ENCODE results near the gene PI4K2A. TPM values are rescaled to one million over a fixed set of nuclear protein-coding genes. Genes with fewer than 3 reads are reported as not detected.

The PI4K2A gene
- polyA plus RNA-seq, 2 donors, result 11.5 to 19.9 TPM

DNA sequence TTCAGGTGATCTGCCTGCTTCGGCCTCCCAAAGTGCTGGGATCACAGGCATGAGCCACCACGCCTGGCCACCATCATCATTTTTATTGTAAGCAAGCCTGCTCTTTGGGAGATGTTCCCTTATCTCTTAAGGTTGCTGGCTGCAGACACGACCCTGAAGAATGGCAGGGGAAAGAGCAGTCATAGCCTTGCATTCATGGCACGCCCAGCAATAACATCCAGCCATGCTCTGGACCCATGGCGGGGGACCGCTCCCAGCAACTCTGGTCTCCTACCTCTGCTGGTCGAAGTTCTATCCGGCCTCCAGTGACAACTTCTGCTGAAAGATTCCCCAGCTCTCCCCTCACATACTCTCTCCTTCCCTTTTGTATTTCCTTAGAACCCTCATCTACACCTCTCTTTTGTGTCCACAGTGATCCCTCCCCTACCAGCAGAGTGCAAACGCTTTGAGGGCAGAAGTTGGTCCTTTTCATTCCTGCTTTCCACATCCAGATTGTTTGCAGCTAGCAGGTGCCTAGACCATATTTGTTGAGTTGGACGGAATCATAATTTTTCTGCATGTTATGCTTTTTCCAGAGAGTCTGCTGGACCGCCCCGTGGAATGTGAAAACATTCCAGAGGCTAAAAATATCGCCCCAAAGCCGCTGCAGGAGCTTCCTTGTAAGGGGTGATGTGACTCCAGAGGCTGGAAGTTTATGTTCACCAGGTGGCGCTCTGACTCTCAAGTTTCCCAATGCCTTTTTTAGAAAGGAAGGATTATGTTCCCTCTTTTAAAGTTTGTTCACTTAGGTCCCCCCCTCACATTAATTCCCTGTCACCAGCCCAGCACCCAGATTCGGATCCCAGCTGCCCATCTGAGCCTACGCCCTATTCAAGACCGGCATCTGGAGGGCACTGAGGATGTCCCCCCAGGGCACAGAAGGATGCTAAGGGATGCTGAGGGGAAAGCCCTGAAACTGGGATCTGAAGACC lies 68.8 kb downstream of the PI4K2A start:
- 35 to 37% methylated on average over 18 of the region's 18 CpGs for WGBS, 2 donors
- H3K27me3 ChIP-seq (ENCODE audit: control insufficient read depth in 1 of 2, insufficient read depth in 2 of 2, low read length in 2 of 2), result no peaks in the 10 kb centered on the region

GRCh38 chr10:97711640-97712572 lies 71.4 kb downstream of the PI4K2A start:
- Histone ChIP-seq H3K9me3 (ENCODE audit: control insufficient read depth in 2 of 2, insufficient read depth in 1 of 2, low read depth in 1 of 2, low read length in 1 of 2) (no peaks in the 10 kb centered on the region), H3K27ac (ENCODE audit: low read depth in 2 of 2, low read length in 1 of 2) (peak overlapping the region; percentile 27 to 94)

More for the DNA sequence above, 68.8 kb downstream of the PI4K2A start:
- H3K4me1 ChIP-seq (ENCODE audit: control insufficient read depth in 2 of 2, insufficient read depth in 2 of 2, low read length in 1 of 2), result peaks cover 0 to 2% of the 10 kb centered on the region in 2 donors
- H3K4me3 ChIP-seq (ENCODE audit: low read depth in 1 of 2, low read length in 2 of 2), result no peak overlapping the region
- no peaks in the 10 kb centered on the region for H3K36me3 ChIP-seq (ENCODE audit: control insufficient read depth in 2 of 2, insufficient read depth in 2 of 2, low read length in 1 of 2)
- H3K9me3 ChIP-seq (ENCODE audit: control insufficient read depth in 2 of 2, insufficient read depth in 1 of 2, low read depth in 1 of 2, low read length in 1 of 2), result no peaks in the 10 kb centered on the region
- peak overlapping the region; percentile 63 to 70 for H3K27ac ChIP-seq (ENCODE audit: low read depth in 2 of 2, low read length in 1 of 2)

DNA sequence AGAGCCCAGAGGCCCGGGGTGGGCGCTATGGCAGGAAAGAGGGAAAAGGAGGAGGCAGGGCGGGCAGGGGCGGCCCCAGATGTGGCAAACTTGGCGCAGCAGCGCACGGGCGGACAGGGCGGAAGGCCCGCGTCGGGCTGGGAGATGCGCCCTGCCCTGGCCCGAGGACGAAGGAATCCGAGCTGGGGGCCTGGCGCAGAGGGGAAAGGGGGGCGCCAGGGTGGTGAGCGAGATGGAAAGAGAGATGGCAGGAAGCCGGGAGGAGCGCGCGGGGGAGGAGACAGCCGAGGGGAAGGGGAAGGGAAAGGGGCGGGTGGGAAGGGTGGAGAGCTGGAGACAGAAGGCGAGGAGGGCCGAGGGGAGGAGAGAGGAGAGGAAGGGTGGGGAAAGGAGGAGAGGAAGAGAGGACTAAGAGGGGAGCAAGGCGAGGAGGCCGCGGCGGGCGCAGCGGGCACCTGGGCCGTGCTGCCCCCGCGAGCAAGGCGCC lies 72.9 kb downstream of the PI4K2A start, which contains the start of gene MARVELD1:
TSS of gene MARVELD1 (plus strand) at position 392 of the 487 bp plus-strand sequence. CDS start 147 bp downstream, outside the sequence.
- peak within 1 kb of the TSS; percentile 52 to 62 for H3K4me3 ChIP-seq (ENCODE audit: low read depth in 1 of 2, low read length in 2 of 2)
- H3K27ac ChIP-seq (ENCODE audit: low read depth in 2 of 2, low read length in 1 of 2), result peak within 1 kb of the TSS; percentile 94 to 98
- H3K9me3 ChIP-seq (ENCODE audit: control insufficient read depth in 2 of 2, insufficient read depth in 1 of 2, low read depth in 1 of 2, low read length in 1 of 2), result no peaks in the 10 kb centered on the region
- H3K4me1 ChIP-seq (ENCODE audit: control insufficient read depth in 2 of 2, insufficient read depth in 2 of 2, low read length in 1 of 2), result peaks cover 2 to 14% of the 10 kb centered on the region in 2 donors
- H3K36me3 ChIP-seq (ENCODE audit: control insufficient read depth in 2 of 2, insufficient read depth in 2 of 2, low read length in 1 of 2), result no peaks in the 10 kb centered on the region
- 2 to 3% methylated on average over 24 to 37 of the region's 37 CpGs for WGBS, 2 donors
- H3K27me3 ChIP-seq (ENCODE audit: control insufficient read depth in 1 of 2, insufficient read depth in 2 of 2, low read length in 2 of 2), result no peaks in the 10 kb centered on the region

More at GRCh38 chr10:97711640-97712572, 71.4 kb downstream of the PI4K2A start:
- Histone ChIP-seq H3K36me3 (ENCODE audit: control insufficient read depth in 2 of 2, insufficient read depth in 2 of 2, low read length in 1 of 2) (no peaks in the 10 kb centered on the region), H3K27me3 (ENCODE audit: control insufficient read depth in 1 of 2, insufficient read depth in 2 of 2, low read length in 2 of 2) (no peaks in the 10 kb centered on the region), H3K4me1 (ENCODE audit: control insufficient read depth in 2 of 2, insufficient read depth in 2 of 2, low read length in 1 of 2) (peaks cover 0 to 6% of the 10 kb centered on the region in 2 donors), H3K4me3 (ENCODE audit: low read depth in 1 of 2, low read length in 2 of 2) (no peak overlapping the region)
- WGBS, 2 donors, result 81 to 83% methylated on average over 9 of the region's 9 CpGs

DNA sequence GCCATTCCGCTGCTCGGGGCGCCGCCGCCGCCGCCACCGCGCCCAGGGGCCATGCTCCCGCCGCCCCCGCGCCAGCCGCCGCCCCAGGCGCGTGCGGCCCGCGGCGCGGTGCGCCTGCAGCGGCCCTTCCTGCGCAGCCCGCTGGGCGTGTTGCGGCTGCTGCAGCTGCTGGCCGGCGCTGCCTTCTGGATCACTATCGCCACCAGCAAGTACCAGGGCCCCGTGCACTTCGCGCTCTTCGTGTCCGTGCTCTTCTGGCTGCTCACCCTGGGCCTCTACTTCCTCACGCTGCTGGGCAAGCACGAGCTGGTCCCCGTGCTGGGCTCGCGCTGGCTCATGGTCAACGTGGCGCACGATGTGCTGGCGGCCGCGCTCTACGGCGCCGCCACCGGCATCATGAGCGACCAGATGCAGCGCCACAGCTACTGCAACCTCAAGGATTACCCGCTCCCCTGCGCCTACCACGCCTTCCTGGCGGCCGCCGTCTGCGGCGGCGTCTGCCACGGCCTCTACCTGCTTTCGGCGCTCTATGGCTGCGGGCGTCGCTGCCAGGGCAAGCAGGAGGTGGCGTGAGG lies 73.4 kb downstream of the PI4K2A start:
- H3K27ac ChIP-seq (ENCODE audit: low read depth in 2 of 2, low read length in 1 of 2), result peak overlapping the region; percentile 94 to 98
- no peaks in the 10 kb centered on the region for H3K27me3 ChIP-seq (ENCODE audit: control insufficient read depth in 1 of 2, insufficient read depth in 2 of 2, low read length in 2 of 2)
- H3K36me3 ChIP-seq (ENCODE audit: control insufficient read depth in 2 of 2, insufficient read depth in 2 of 2, low read length in 1 of 2), result no peaks in the 10 kb centered on the region
- H3K9me3 ChIP-seq (ENCODE audit: control insufficient read depth in 2 of 2, insufficient read depth in 1 of 2, low read depth in 1 of 2, low read length in 1 of 2), result no peaks in the 10 kb centered on the region
- H3K4me3 ChIP-seq (ENCODE audit: low read depth in 1 of 2, low read length in 2 of 2), result peak overlapping the region; percentile 52 to 62
- peaks cover 2 to 18% of the 10 kb centered on the region in 2 donors for H3K4me1 ChIP-seq (ENCODE audit: control insufficient read depth in 2 of 2, insufficient read depth in 2 of 2, low read length in 1 of 2)
- WGBS, 2 donors, result 0% methylated on average over 38 to 69 of the region's 69 CpGs

DNA sequence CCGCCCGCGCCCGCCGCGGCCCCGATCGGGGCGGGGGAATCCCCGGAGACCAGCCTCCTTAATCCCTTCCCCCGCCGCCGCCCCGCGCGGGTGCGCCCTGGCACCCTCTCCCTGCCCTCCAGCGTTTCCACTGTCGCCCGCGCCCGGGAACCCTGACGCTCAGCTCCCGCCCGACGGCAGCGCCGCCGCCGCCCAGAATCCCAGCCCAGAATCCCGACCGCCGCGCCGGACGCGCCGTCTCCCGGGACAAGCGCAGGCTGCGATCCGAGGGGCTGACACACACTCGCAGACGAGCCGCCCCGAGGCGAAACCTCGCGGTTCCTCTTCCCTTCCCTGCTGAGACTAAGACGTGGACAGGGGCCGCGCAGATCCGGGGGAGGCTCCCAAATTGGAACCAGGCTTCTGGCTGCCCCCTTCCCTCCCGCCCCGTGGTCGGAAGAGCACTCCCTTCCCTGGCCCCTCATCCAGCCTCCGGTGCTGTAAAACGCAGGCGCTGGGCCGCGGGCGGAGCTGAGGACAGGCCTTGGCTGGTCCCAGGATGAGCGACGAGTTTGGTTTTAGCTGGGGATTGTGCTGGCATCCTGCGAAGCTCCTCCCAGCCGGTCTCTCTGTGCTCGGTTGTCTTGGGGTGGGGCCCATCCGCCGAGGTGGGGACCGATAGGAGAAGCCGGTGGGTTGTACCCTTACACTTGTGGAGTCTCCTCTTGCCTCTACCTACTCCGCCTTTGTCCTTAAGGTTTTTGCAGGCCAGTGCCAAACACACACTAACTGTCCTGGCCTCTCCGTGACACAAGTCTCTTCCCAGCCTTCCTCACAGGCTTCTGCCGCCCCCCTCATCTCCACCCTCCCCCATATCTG lies 74.2 kb downstream of the PI4K2A start:
- 3% methylated on average over 71 to 74 of the region's 74 CpGs for WGBS, 2 donors
- H3K4me3 ChIP-seq (ENCODE audit: low read depth in 1 of 2, low read length in 2 of 2), result peak overlapping the region; percentile 52 to 62
- H3K9me3 ChIP-seq (ENCODE audit: control insufficient read depth in 2 of 2, insufficient read depth in 1 of 2, low read depth in 1 of 2, low read length in 1 of 2), result no peaks in the 10 kb centered on the region
- H3K27me3 ChIP-seq (ENCODE audit: control insufficient read depth in 1 of 2, insufficient read depth in 2 of 2, low read length in 2 of 2), result no peaks in the 10 kb centered on the region
- H3K4me1 ChIP-seq (ENCODE audit: control insufficient read depth in 2 of 2, insufficient read depth in 2 of 2, low read length in 1 of 2), result peaks cover 2 to 18% of the 10 kb centered on the region in 2 donors
- H3K27ac ChIP-seq (ENCODE audit: low read depth in 2 of 2, low read length in 1 of 2), result peak overlapping the region; percentile 94 to 98
- H3K36me3 ChIP-seq (ENCODE audit: control insufficient read depth in 2 of 2, insufficient read depth in 2 of 2, low read length in 1 of 2), result no peaks in the 10 kb centered on the region

DNA sequence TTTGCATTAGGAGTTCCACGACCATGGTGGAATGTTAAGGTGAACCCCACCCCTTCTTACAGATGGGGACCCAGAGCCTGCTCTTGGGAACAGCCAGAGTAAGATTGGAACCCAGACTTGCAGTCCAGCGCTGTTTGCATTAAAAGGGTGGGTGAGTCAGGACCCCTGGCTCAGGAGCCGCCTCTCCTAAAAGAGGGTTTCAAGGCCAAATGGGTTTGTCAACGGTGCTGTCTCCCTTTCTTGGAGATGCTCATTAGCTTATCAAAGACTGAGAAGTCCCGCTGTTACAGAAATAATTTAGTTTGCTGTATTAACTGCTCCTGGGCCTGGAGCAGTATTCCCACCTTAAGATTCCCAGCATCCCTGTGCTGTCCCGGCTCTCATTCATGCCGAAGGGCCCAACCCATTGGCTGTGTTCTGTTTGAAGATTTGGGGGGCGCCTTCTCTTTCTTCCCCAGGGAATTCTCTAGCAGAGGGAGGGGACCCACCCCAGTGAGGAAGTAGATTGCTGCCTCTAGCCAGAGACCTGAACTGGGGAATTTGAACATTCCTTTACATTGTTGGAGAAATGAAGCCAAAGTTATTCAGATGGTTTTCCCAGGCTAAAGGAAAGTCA lies 74.9 kb downstream of the PI4K2A start:
- Histone ChIP-seq H3K27me3 (ENCODE audit: control insufficient read depth in 1 of 2, insufficient read depth in 2 of 2, low read length in 2 of 2) (no peaks in the 10 kb centered on the region), H3K4me1 (ENCODE audit: control insufficient read depth in 2 of 2, insufficient read depth in 2 of 2, low read length in 1 of 2) (peaks cover 2 to 18% of the 10 kb centered on the region in 2 donors), H3K27ac (ENCODE audit: low read depth in 2 of 2, low read length in 1 of 2) (peak overlapping the region; percentile 94 to 98), H3K36me3 (ENCODE audit: control insufficient read depth in 2 of 2, insufficient read depth in 2 of 2, low read length in 1 of 2) (no peaks in the 10 kb centered on the region), H3K4me3 (ENCODE audit: low read depth in 1 of 2, low read length in 2 of 2) (peak overlapping the region; percentile 52 to 62), H3K9me3 (ENCODE audit: control insufficient read depth in 2 of 2, insufficient read depth in 1 of 2, low read depth in 1 of 2, low read length in 1 of 2) (no peaks in the 10 kb centered on the region)
- WGBS, 2 donors, result 37 to 59% methylated on average over 8 of the region's 8 CpGs

DNA sequence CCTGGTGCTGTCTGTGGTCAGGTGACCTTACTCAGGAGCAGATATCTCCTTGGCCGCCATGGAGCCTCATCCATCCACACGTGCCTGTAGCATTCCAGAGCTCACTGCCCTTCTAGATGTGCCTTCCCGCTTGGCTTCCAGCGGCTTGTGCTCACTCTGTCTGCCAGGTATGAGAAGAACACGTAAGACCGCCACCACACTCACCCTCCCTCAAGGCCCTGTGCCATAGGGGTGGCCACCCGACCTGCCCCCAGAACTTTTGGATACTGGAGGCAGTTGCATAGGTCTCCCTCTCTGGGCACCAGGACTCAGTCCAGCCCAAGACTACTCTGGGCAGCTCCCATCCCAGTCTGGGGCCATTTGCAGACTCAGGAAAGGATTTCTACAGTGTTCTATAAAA lies 77.2 kb downstream of the PI4K2A start:
- Histone ChIP-seq H3K27ac (ENCODE audit: low read depth in 2 of 2, low read length in 1 of 2) (peak overlapping the region in 1 of 2 donors; percentile 84), H3K36me3 (ENCODE audit: control insufficient read depth in 2 of 2, insufficient read depth in 2 of 2, low read length in 1 of 2) (no peaks in the 10 kb centered on the region), H3K27me3 (ENCODE audit: control insufficient read depth in 1 of 2, insufficient read depth in 2 of 2, low read length in 2 of 2) (no peaks in the 10 kb centered on the region), H3K9me3 (ENCODE audit: control insufficient read depth in 2 of 2, insufficient read depth in 1 of 2, low read depth in 1 of 2, low read length in 1 of 2) (no peaks in the 10 kb centered on the region), H3K4me1 (ENCODE audit: control insufficient read depth in 2 of 2, insufficient read depth in 2 of 2, low read length in 1 of 2) (peaks cover 2 to 18% of the 10 kb centered on the region in 2 donors), H3K4me3 (ENCODE audit: low read depth in 1 of 2, low read length in 2 of 2) (no peak overlapping the region)
- WGBS, 2 donors, result 87% methylated on average over 7 of the region's 7 CpGs

GRCh38 chr10:97718178-97718577 lies 77.7 kb downstream of the PI4K2A start:
- H3K4me3 ChIP-seq (ENCODE audit: low read depth in 1 of 2, low read length in 2 of 2), result no peak overlapping the region
- no peaks in the 10 kb centered on the region for H3K9me3 ChIP-seq (ENCODE audit: control insufficient read depth in 2 of 2, insufficient read depth in 1 of 2, low read depth in 1 of 2, low read length in 1 of 2)
- H3K36me3 ChIP-seq (ENCODE audit: control insufficient read depth in 2 of 2, insufficient read depth in 2 of 2, low read length in 1 of 2), result no peaks in the 10 kb centered on the region
- peak overlapping the region; percentile 44 to 84 for H3K27ac ChIP-seq (ENCODE audit: low read depth in 2 of 2, low read length in 1 of 2)
- H3K4me1 ChIP-seq (ENCODE audit: control insufficient read depth in 2 of 2, insufficient read depth in 2 of 2, low read length in 1 of 2), result peaks cover 2 to 18% of the 10 kb centered on the region in 2 donors
- no peaks in the 10 kb centered on the region for H3K27me3 ChIP-seq (ENCODE audit: control insufficient read depth in 1 of 2, insufficient read depth in 2 of 2, low read length in 2 of 2)
- whole genome bisulfite sequencing, 2 donors, result 46 to 58% methylated on average over 6 of the region's 6 CpGs

All from esophagus (tissue), 2 donors.